GM21381 (cell line): ENCODE data around the gene FHIT.

Experiments used
- ATAC-seq: cut with Tn5 transposase; IDR thresholded peaks from one replicate; pipeline ENCODE4 v1.9.1; 2021; ENCODE audit warnings: mild to moderate bottlenecking, moderate library complexity; ENCODE audit not compliant: unreplicated experiment

The FHIT gene

DNA sequence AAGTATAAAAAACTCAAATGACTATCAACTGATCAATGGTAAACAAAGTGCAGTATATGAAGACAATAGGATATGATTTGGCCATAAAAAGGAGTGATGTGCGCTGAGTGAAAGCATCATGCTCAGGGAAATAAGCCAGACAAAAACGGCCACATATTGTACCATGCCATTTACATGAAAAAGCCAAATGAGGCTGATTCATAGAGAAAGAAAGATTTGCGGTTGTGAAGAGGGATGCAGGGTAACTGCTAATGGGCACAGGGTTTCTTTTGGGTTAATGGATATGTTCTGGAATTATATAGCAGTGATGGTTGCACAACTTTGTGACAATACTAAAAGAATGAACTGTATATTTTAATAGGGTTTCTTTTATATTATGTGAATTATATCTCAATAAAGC, 1324.2 kb downstream of the FHIT start:
- ATAC-seq = no peak

DNA sequence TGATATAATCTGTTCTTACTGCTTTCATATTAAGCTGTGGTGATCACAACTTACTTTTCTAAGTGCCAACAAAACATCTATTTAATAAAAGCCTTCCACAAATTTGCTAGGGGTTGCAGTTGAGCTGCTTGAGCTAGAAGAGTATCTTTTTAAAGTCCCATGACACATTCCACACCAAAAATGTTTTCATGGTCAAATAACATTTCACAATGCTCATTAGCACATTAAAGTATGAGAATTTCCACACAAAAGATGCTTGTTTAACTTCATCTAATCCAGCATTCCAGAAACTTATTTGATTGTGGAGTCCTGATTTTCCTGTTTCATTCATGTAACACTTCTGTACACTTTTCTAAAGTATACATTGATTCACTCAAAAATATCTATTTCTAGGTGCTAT, 1325.3 kb downstream of the FHIT start:
- ATAC-seq = no peak

- ATAC-seq = no peak
Measured at GRCh38 chr3:59922192-59922591, 1329.1 kb downstream of the FHIT start.

GRCh38 chr3:59920822-59921221, 1330.4 kb downstream of the FHIT start:
- ATAC-seq = no peak

- ATAC-seq = no peak
Measured at GRCh38 chr3:59919586-59919985, 1331.7 kb downstream of the FHIT start.

DNA sequence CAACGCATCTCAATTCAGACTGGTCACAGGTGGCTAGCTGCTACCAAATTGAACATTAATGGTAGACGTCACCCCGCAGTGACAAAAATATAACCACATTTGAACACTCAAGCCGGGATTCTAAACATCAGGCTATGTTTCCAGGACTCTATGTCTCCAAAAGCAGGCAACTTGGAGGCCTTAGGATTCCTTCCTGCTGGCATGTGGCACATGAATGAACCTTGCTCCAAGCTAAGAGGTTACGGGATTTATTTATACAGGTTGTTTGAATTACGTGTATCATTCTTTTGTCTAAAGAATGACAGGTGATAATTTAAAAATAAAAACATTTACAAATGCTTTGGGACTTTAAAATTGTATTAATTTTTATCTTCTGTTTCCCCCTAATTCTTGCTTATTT, 1337.0 kb downstream of the FHIT start:
- no peak for ATAC-seq

DNA sequence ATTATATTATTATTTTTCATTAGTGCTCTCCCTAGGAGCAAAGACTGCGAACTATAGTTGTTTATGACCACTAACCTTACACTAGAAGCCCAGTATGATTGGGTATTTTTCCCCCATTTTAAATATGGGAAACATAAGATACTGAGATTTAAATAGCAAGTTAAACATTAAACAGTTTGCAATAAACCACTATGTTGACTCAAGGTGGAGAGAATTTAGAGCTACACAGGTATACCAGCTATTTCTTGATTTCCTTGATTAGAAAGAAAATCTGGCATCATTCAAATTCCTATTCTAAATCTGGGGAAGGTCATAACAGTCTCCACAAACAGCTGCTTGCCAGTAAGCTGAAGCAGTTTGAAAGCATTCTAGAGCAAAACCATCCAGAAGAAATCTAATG, 1337.6 kb downstream of the FHIT start:
- ATAC-seq = no peak

GRCh38 chr3:59908701-59909100, 1342.6 kb downstream of the FHIT start:
- ATAC-seq = no peak

- no peak for ATAC-seq
Measured at GRCh38 chr3:59908280-59908679, 1343.0 kb downstream of the FHIT start.

- ATAC-seq = no peak
Measured at GRCh38 chr3:59904296-59904695, 1347.0 kb downstream of the FHIT start.

GRCh38 chr3:59899061-59899460, 1352.2 kb downstream of the FHIT start:
- no peak for ATAC-seq

- ATAC-seq = no peak
Measured at GRCh38 chr3:59895972-59896371, 1355.3 kb downstream of the FHIT start.

GRCh38 chr3:59894425-59895121, 1356.7 kb downstream of the FHIT start:
- ATAC-seq = no peak

DNA sequence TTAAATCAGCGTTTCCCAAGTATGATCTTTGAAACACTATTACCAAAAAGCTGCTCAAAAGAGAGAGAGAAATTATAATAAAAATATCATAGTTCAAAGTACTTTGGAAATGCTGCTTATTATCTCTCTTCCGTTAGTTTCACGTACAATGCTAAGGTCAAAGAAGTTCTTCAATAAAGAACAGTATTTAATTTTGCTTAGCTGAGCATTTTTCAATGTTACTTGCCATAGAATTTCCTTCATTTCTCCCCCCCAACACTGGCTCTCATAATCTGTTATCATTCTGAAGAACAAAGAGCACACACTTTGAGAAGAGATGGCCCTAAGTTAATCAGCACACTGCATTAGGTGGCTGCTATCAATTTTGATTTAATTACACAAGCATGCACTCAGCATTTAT, 1360.6 kb downstream of the FHIT start:
- no peak for ATAC-seq

DNA sequence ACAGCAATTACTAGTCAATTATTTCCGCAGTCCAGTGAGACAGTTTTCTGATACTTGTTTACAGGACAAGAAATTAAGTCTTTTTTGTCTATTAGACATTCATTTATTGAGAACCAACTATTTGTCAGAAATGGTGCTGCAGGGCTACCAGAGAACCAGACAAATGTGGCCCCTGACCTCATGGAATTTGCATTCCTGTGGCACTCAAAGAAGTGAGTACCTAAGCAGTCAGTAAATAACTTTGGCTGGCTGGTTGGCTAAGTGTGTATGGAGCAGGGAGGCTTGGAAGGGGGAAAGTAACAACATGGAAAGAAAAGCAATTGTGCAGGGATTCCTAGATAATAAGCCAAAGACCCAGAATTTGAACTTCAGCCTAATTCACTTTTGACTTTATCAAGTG, 1364.5 kb downstream of the FHIT start:
- ATAC-seq = no peak

GRCh38 chr3:59885899-59886400, 1365.3 kb downstream of the FHIT start:
- ATAC-seq = no peak

- ATAC-seq = no peak
Measured at GRCh38 chr3:59885101-59885500, 1366.2 kb downstream of the FHIT start.

GRCh38 chr3:59884409-59884808, 1366.8 kb downstream of the FHIT start:
- ATAC-seq = no peak

- ATAC-seq = no peak
Measured at GRCh38 chr3:59882746-59883145, 1368.5 kb downstream of the FHIT start.

GRCh38 chr3:59880717-59881116, 1370.5 kb downstream of the FHIT start:
- ATAC-seq = no peak

DNA sequence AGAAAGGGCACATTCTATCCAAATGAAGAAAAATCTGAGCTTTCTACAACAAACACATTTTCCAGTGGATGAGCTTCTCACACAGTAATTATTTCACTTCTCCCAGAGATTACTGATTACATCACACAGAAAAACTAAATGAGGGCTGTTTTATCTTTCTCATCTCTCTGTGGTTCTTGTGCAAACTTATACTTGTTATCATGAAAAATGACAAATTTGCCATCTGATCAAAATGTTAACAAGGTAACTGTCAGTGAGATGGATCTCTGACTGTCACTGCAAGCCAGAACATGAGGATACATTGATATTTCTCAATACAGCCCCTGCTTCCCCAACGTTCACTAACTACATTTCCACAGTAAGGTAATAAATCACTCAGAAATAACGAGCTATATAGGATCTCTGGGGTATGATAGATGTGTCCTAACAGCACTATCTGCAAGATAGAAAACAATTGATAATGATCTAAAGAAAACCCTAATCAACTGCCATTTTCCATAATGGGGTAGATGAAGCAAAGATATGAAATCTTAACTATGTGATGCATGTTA, 1372.1 kb downstream of the FHIT start:
- no peak for ATAC-seq

GRCh38 chr3:59878038-59878427, 1373.2 kb downstream of the FHIT start:
- ATAC-seq = no peak
